Fibroblast of lung (primary cell): Measurements from ENCODE around the gene MAPKAPK3. TPM values are rescaled to one million over a fixed set of nuclear protein-coding genes. Genes with fewer than 3 reads are reported as not detected.

Source experiments
- DNase-seq, 2 donors: peaks; one replicate each; pipeline versions ENCODE4 v3.0.0 to v3.0.0-alpha.2; 2010; ENCODE audit warnings: low read depth in 2 of 2
- H2AFZ ChIP-seq: 2 replicates; pipeline ENCODE4 v1.5.1; 2012; ENCODE audit warnings: low read length, control low read depth, inconsistent platforms
- H3K27ac ChIP-seq: 2 replicates; pipeline ENCODE4 v1.5.1; 2011; ENCODE audit warnings: low read length, control low read depth; ENCODE audit not compliant: insufficient read depth
- H3K27me3 ChIP-seq: 2 replicates; pipeline ENCODE4 v1.5.1; 2011; ENCODE audit warnings: mild to moderate bottlenecking, low read length; ENCODE audit not compliant: control insufficient read depth, insufficient read depth
- H3K36me3 ChIP-seq: 2 replicates; pipeline ENCODE4 v1.5.1; 2011; ENCODE audit warnings: low read length; ENCODE audit not compliant: control insufficient read depth, insufficient read depth
- H3K4me1 ChIP-seq: 2 replicates; pipeline ENCODE4 v1.5.1; 2011; ENCODE audit warnings: low read length; ENCODE audit not compliant: control insufficient read depth, insufficient read depth; ENCODE audit errors: extremely low read depth
- H3K4me2 ChIP-seq: 2 replicates; pipeline ENCODE4 v1.5.1; 2011; ENCODE audit warnings: low read length, control low read depth; ENCODE audit not compliant: insufficient read depth; ENCODE audit errors: extremely low read depth
- H3K4me3 ChIP-seq, 4 experiments: fragments of 200-600 bp in 1 of 4; sonication (generic) in 1 of 4; replicated peaks in 1 of 4; 2 replicates each; pipeline ENCODE4 v1.5.1; 2011 to 2016; ENCODE audit warnings: low read length in 4 of 4, low read depth in 3 of 4, mild to moderate bottlenecking in 3 of 4, control low read depth in 2 of 4, inconsistent platforms in 1 of 4, mixed read lengths in 1 of 4; ENCODE audit not compliant: insufficient read depth in 1 of 4; ENCODE audit errors: control extremely low read depth in 1 of 4
- H3K79me2 ChIP-seq: 2 replicates; pipeline ENCODE4 v1.5.1; 2012; ENCODE audit warnings: mild to moderate bottlenecking, low read length, inconsistent platforms; ENCODE audit not compliant: control insufficient read depth, insufficient read depth
- H3K9ac ChIP-seq: 2 replicates; pipeline ENCODE4 v1.5.1; 2011; ENCODE audit warnings: mild to moderate bottlenecking, low read length, control low read depth; ENCODE audit not compliant: insufficient read depth
- H3K9me3 ChIP-seq: 2 replicates; pipeline ENCODE4 v1.5.1; 2012; ENCODE audit warnings: low read depth, low read length; ENCODE audit not compliant: control insufficient read depth, insufficient read depth
- H4K20me1 ChIP-seq: 2 replicates; pipeline ENCODE4 v1.5.1; 2011; ENCODE audit warnings: low read length; ENCODE audit not compliant: control insufficient read depth, insufficient read depth; ENCODE audit errors: extremely low read depth
- CTCF ChIP-seq, 2 donors: IDR thresholded peaks in 1 of 2; conservative IDR thresholded peaks in 1 of 2; 1 replicate in 1 of 2; 2 replicates in 1 of 2; pipeline ENCODE4 v1.5.1; 2011 to 2012; ENCODE audit warnings: low read length in 2 of 2, control low read depth in 1 of 2, inconsistent platforms in 1 of 2, low read depth in 1 of 2, mild to moderate bottlenecking in 1 of 2
- EZH2 ChIP-seq: IDR thresholded peaks from 2 replicates; pipeline ENCODE4 v1.5.1; 2012; ENCODE audit warnings: low read length, control low read depth, mild to moderate bottlenecking; ENCODE audit errors: missing control alignments
- polyA plus RNA-seq, 2 donors: library from polyadenylated mRNA; depleted of rRNA in 1 of 2; stranded (reverse) in 1 of 2; unstranded in 1 of 2; fragments of >200 nt; gene quantifications; 2 replicates each; pipeline ENCODE4 v1.2.1, GENCODE V29; 2011 to 2012; ENCODE audit warnings: missing spikeins in 1 of 2
- total RNA-seq: library from RNA; depleted of rRNA; stranded (reverse); fragments of >200 nt; gene quantifications from 2 replicates; pipeline ENCODE4 v1.2.1, GENCODE V29; 2014

Gene MAPKAPK3
- total and polyA plus RNA-seq, 2 donors (not counting 1 experiment from before 2014, with no cell fraction given), result 34.3 to 38.4 TPM

GRCh38 chr3:50698269-50698668, 81.3 kb downstream of the MAPKAPK3 start:
- Histone ChIP-seq H3K27ac (no peak overlapping the region), H3K9ac (no peak overlapping the region), H4K20me1 (no peaks in the 10 kb centered on the region), H3K4me3 (no peak overlapping the region), H3K79me2 (no peaks in the 10 kb centered on the region), H2AFZ (no peak overlapping the region), H3K9me3 (no peaks in the 10 kb centered on the region), H3K36me3 (no peaks in the 10 kb centered on the region), H3K27me3 (no peaks in the 10 kb centered on the region), H3K4me2 (no peak overlapping the region), H3K4me1 (no peaks in the 10 kb centered on the region)
- no peak for DNase-seq
- no peak for TF ChIP-seq CTCF (conservative IDR thresholded peaks at IDR 0.05 in 1 of 2, IDR thresholded peaks at IDR 0.05 in 1 of 2; ENCODE audit: low read depth in 1 of 2, low read length in 2 of 2)
- TF ChIP-seq EZH2, result no peak

Other genes with a start within 250 kb of the MAPKAPK3 start
- under 0.01 TPM in 1 of 2 replicates, not detected in the other for gene CACNA2D2, start 113.5 kb upstream of the MAPKAPK3 start, total RNA-seq
- gene CACNA2D2, start 113.5 kb upstream of the MAPKAPK3 start, polyA plus RNA-seq, result 0.02 and 0.06 TPM in 2 replicates
- 14.1 and 25.8 TPM in 2 replicates for gene C3orf18, start 49.4 kb upstream of the MAPKAPK3 start, total RNA-seq
- 8.7 and 9.4 TPM in 2 replicates for gene C3orf18, start 49.4 kb upstream of the MAPKAPK3 start, polyA plus RNA-seq
- gene HEMK1, start 47.6 kb upstream of the MAPKAPK3 start, total RNA-seq, result 8.2 and 12.7 TPM in 2 replicates
- gene HEMK1, start 47.6 kb upstream of the MAPKAPK3 start, polyA plus RNA-seq, result 6.1 and 8.4 TPM in 2 replicates
- 0.99 and 1.0 TPM in 2 replicates for gene CISH, start 5.4 kb upstream of the MAPKAPK3 start, total RNA-seq
- gene CISH, start 5.4 kb upstream of the MAPKAPK3 start, polyA plus RNA-seq, result 1.6 and 1.9 TPM in 2 replicates
- 0.17 and 0.26 TPM in 2 replicates for gene DOCK3, start 57.8 kb downstream of the MAPKAPK3 start, total RNA-seq
- 0.07 TPM in 2 replicates for gene DOCK3, start 57.8 kb downstream of the MAPKAPK3 start, polyA plus RNA-seq